ENCODE results near the gene PRMT1.
"Not testable (repeated sequence)": the region's sequence is repeated elsewhere in the genome, so short reads cannot be mapped to it uniquely, and the experiment has no call there.

The PRMT1 gene

GRCh38 chr19:49677231-49677900 is at the start of gene PRMT1:
TSS of gene PRMT1 (plus strand) at chr19:49677271. CDS start at chr19:49677281, 10 bp downstream.
- no peak for FAIRE-seq

GRCh38 chr19:49629659-49630058 is 47.4 kb upstream of the PRMT1 start:
- no peak for FAIRE-seq

GRCh38 chr19:49631014-49631588 is 46.0 kb upstream of the PRMT1 start:
- no peak for FAIRE-seq

GRCh38 chr19:49631610-49632192 is 45.4 kb upstream of the PRMT1 start:
- no peak for FAIRE-seq

- no peak for FAIRE-seq
Observed at GRCh38 chr19:49632576-49632975, 44.5 kb upstream of the PRMT1 start.

GRCh38 chr19:49633273-49633672 is 43.8 kb upstream of the PRMT1 start:
- not testable (repeated sequence) for FAIRE-seq

GRCh38 chr19:49635530-49636232 is 41.4 kb upstream of the PRMT1 start:
- FAIRE-seq: no peak

GRCh38 chr19:49636233-49636932 is 40.7 kb upstream of the PRMT1 start:
- FAIRE-seq: no peak

- no peak for FAIRE-seq
Observed at GRCh38 chr19:49637821-49638738, 39.0 kb upstream of the PRMT1 start.

- no peak for FAIRE-seq
Observed at GRCh38 chr19:49639401-49640112, 37.5 kb upstream of the PRMT1 start.

GRCh38 chr19:49640113-49640898 is 36.8 kb upstream of the PRMT1 start, which contains the start of gene RRAS:
TSS of gene RRAS (minus strand) at chr19:49640143. CDS start at chr19:49640098, 45 bp downstream.
- peak; percentile 98 for FAIRE-seq

- peak; percentile 87 for FAIRE-seq
Observed at GRCh38 chr19:49641688-49642491, 35.2 kb upstream of the PRMT1 start, which contains the start of gene SCAF1. TSS of gene SCAF1 (plus strand) at chr19:49642209. CDS start at chr19:49645027, 2,818 bp downstream.

GRCh38 chr19:49642492-49643035 is 34.5 kb upstream of the PRMT1 start:
- no peak for FAIRE-seq

- no peak for FAIRE-seq
Observed at GRCh38 chr19:49643466-49643865, 33.6 kb upstream of the PRMT1 start.

GRCh38 chr19:49645592-49645991 is 31.5 kb upstream of the PRMT1 start:
- no peak for FAIRE-seq

- no peak for FAIRE-seq
Observed at GRCh38 chr19:49645995-49646394, 31.1 kb upstream of the PRMT1 start.

GRCh38 chr19:49646586-49646985 is 30.5 kb upstream of the PRMT1 start:
- no peak for FAIRE-seq

- FAIRE-seq: no peak
Observed at GRCh38 chr19:49651029-49651819, 25.8 kb upstream of the PRMT1 start.

Measured in TTC549 (cell line).